H9 (cell line): ENCODE results near the gene ANAPC1. TPM values are rescaled to one million over a fixed set of nuclear protein-coding genes. Genes with fewer than 3 reads are reported as not detected.

Experiments
- DNase-seq: peaks from one replicate; pipeline ENCODE4 v3.0.0-alpha.2; 2017
- H2AFZ ChIP-seq: one replicate; pipeline ENCODE4 v1.6.1; 2013; ENCODE audit warnings: mild to moderate bottlenecking, low read length, control low read depth, moderate library complexity
- H2AK5ac ChIP-seq: 2 replicates; pipeline ENCODE4 v1.6.1; 2013; ENCODE audit warnings: low read length, control low read depth, mixed read lengths; ENCODE audit not compliant: insufficient read length
- H2BK120ac ChIP-seq: one replicate; pipeline ENCODE4 v1.6.1; 2013; ENCODE audit warnings: low read depth, mild to moderate bottlenecking, low read length, control low read depth, inconsistent platforms; ENCODE audit not compliant: poor library complexity, severe bottlenecking
- H2BK12ac ChIP-seq: 2 replicates; pipeline ENCODE4 v1.6.1; 2013; ENCODE audit warnings: low read length, control low read depth, mixed read lengths, low read depth; ENCODE audit not compliant: insufficient read length
- H2BK15ac ChIP-seq: 2 replicates; pipeline ENCODE4 v1.6.1; 2013; ENCODE audit warnings: low read depth, low read length, control low read depth
- H2BK20ac ChIP-seq: one replicate; pipeline ENCODE4 v1.6.1; 2013; ENCODE audit warnings: low read depth, mild to moderate bottlenecking, low read length, control low read depth, inconsistent platforms; ENCODE audit not compliant: poor library complexity, severe bottlenecking
- H2BK5ac ChIP-seq: 2 replicates; pipeline ENCODE4 v1.6.1; 2013; ENCODE audit warnings: low read length, control low read depth, mixed read lengths; ENCODE audit not compliant: insufficient read length
- H3K14ac ChIP-seq: 2 replicates; pipeline ENCODE4 v1.6.1; 2013; ENCODE audit warnings: low read length, control low read depth; ENCODE audit not compliant: insufficient read depth
- H3K18ac ChIP-seq: 2 replicates; pipeline ENCODE4 v1.6.1; 2013; ENCODE audit warnings: low read depth, mild to moderate bottlenecking, mixed read lengths, low read length, control low read depth; ENCODE audit not compliant: insufficient read length
- H3K23ac ChIP-seq: 2 replicates; pipeline ENCODE4 v1.6.1; 2013; ENCODE audit warnings: low read length, control low read depth, mixed read lengths, low read depth; ENCODE audit not compliant: insufficient read length
- H3K23me2 ChIP-seq: 2 replicates; pipeline ENCODE4 v1.6.1; 2013; ENCODE audit warnings: low read depth, mild to moderate bottlenecking, mixed read lengths, low read length, control low read depth; ENCODE audit not compliant: insufficient read length, poor library complexity, severe bottlenecking
- H3K27ac ChIP-seq: 2 replicates; pipeline ENCODE4 v1.5.1; 2013; ENCODE audit warnings: low read length, control low read depth, mixed read lengths, low read depth; ENCODE audit not compliant: insufficient read length
- H3K27me3 ChIP-seq: 2 replicates; pipeline ENCODE4 v1.6.1; 2013; ENCODE audit warnings: low read length, control low read depth, inconsistent platforms; ENCODE audit not compliant: insufficient read depth
- H3K4ac ChIP-seq: 2 replicates; pipeline ENCODE4 v1.6.1; 2013; ENCODE audit warnings: low read depth, mild to moderate bottlenecking, control low read depth, inconsistent platforms, low read length, moderate library complexity
- H3K4me1 ChIP-seq: 2 replicates; pipeline ENCODE4 v1.6.1; 2013; ENCODE audit warnings: low read length, control low read depth, inconsistent platforms; ENCODE audit not compliant: insufficient read depth
- H3K4me2 ChIP-seq: 2 replicates; pipeline ENCODE4 v1.6.1; 2013; ENCODE audit warnings: low read length, control low read depth, mixed read lengths; ENCODE audit not compliant: insufficient read length, insufficient read depth
- H3K56ac ChIP-seq: 2 replicates; pipeline ENCODE4 v1.6.1; 2013; ENCODE audit warnings: low read depth, mild to moderate bottlenecking, mixed read lengths, low read length, control low read depth; ENCODE audit not compliant: insufficient read length
- H3K79me1 ChIP-seq: 2 replicates; pipeline ENCODE4 v1.6.1; 2013; ENCODE audit warnings: low read depth, mild to moderate bottlenecking, moderate library complexity, low read length, control low read depth, inconsistent platforms; ENCODE audit not compliant: insufficient read depth, poor library complexity, severe bottlenecking
- H3K79me2 ChIP-seq: 2 replicates; pipeline ENCODE4 v1.6.1; 2013; ENCODE audit warnings: low read length, control low read depth, inconsistent platforms; ENCODE audit not compliant: insufficient read depth
- H3K9ac ChIP-seq: 2 replicates; pipeline ENCODE4 v1.6.1; 2013; ENCODE audit warnings: low read length, control low read depth, mixed read lengths; ENCODE audit not compliant: insufficient read length; ENCODE audit errors: extremely low read depth
- H3K9me3 ChIP-seq: one replicate; pipeline ENCODE4 v1.6.1; 2013; ENCODE audit warnings: low read depth, low read length, inconsistent platforms; ENCODE audit not compliant: control insufficient read depth
- H3T11ph ChIP-seq: one replicate; pipeline ENCODE4 v1.6.1; 2013; ENCODE audit warnings: mild to moderate bottlenecking, low read length, control low read depth, inconsistent platforms
- H4K20me1 ChIP-seq: one replicate; pipeline ENCODE4 v1.6.1; 2013; ENCODE audit not compliant: control insufficient read depth, insufficient read length, insufficient read depth
- H4K5ac ChIP-seq: 2 replicates; pipeline ENCODE4 v1.6.1; 2013; ENCODE audit warnings: low read depth, mild to moderate bottlenecking, mixed read lengths, low read length, control low read depth; ENCODE audit not compliant: insufficient read length
- H4K8ac ChIP-seq: replicated peaks from 2 replicates; pipeline ENCODE4 v1.6.1; 2013; ENCODE audit warnings: low read length, control low read depth, mixed read lengths, low read depth; ENCODE audit not compliant: insufficient read length
- H4K91ac ChIP-seq: 2 replicates; pipeline ENCODE4 v1.6.1; 2013; ENCODE audit warnings: low read depth, mild to moderate bottlenecking, moderate library complexity, mixed read lengths, low read length, control low read depth; ENCODE audit not compliant: insufficient read length
- H3K27ac Mint-ChIP-seq, 3 experiments: 2 replicates in 2 of 3; 3 replicates in 1 of 3; pipeline ENCODE4 v1.8.0; 2020 to 2021; ENCODE audit warnings: mixed read lengths in 3 of 3, mild to moderate bottlenecking in 1 of 3, moderate library complexity in 1 of 3
- H3K27me3 Mint-ChIP-seq: 2 replicates; pipeline ENCODE4 v1.8.0; 2021; ENCODE audit warnings: low read depth, mild to moderate bottlenecking, moderate library complexity, mixed read lengths
- H3K36me3 Mint-ChIP-seq, 3 experiments: 2 replicates in 2 of 3; 3 replicates in 1 of 3; pipeline ENCODE4 v1.8.0; 2020 to 2021; ENCODE audit warnings: low read depth in 3 of 3, mixed read lengths in 3 of 3; ENCODE audit not compliant: insufficient read depth in 1 of 3
- H3K4me1 Mint-ChIP-seq, 2 experiments: 2 replicates each; pipeline ENCODE4 v1.8.0; 2020; ENCODE audit warnings: mixed read lengths in 2 of 2
- H3K4me3 Mint-ChIP-seq, 2 experiments: 2 replicates in 1 of 2; 3 replicates in 1 of 2; pipeline ENCODE4 v1.8.0; 2020 to 2021; ENCODE audit warnings: mild to moderate bottlenecking in 2 of 2, mixed read lengths in 2 of 2, moderate library complexity in 1 of 2
- H3K9me3 Mint-ChIP-seq, 2 experiments: 2 replicates in 1 of 2; 3 replicates in 1 of 2; pipeline ENCODE4 v1.8.0; 2020; ENCODE audit warnings: mild to moderate bottlenecking in 2 of 2, mixed read lengths in 2 of 2, moderate library complexity in 1 of 2
- CTCF ChIP-seq: fragments of 200-600 bp; sonication (generic); conservative IDR thresholded peaks from 3 replicates; pipeline ENCODE4 v1.8.0; 2021; ENCODE audit warnings: antibody characterized with exemption, mild to moderate bottlenecking
- WGBS: extraction: QIAGEN DNeasy Blood & Tissue Kit; methylation state at CpG from one replicate; pipeline ENCODE4 v1.1.7; 2013; ENCODE audit warnings: missing lambda C conversion rate, low lambda C conversion rate, mixed read lengths; ENCODE audit not compliant: insufficient read length; ENCODE audit errors: extremely low coverage; 5-methylcytosine and 5-hydroxymethylcytosine counted together
- total RNA-seq: library from RNA; stranded (reverse); gene quantifications from 2 replicates; pipeline ENCODE4 v1.2.1, GENCODE V29; 2021

Gene ANAPC1
- total RNA-seq, 1 experiment from 2014 or later: 79.1 TPM

GRCh38 chr2:111927723-111928122 is 43.7 kb upstream of the ANAPC1 start:
- no peaks in the 10 kb centered on the region for H3K23me2 ChIP-seq
- H2AFZ ChIP-seq: no peak overlapping the region
- no peaks in the 10 kb centered on the region for H3K79me1 ChIP-seq
- no peak overlapping the region for H3K4me2 ChIP-seq
- no peak overlapping the region for H2BK15ac ChIP-seq
- no peak overlapping the region for H4K91ac ChIP-seq
- H3K27ac ChIP-seq: no peak overlapping the region
- H4K20me1 ChIP-seq: no peaks in the 10 kb centered on the region
- H3K36me3 Mint-ChIP-seq: peaks cover 2 to 22% (median 6%) of the 10 kb centered on the region in 3 experiments; a peak in 5 of 7 replicates
- H3K56ac ChIP-seq: no peak overlapping the region
- no CpG with 5 or more reads among the region's 2 CpGs for WGBS
- H3K14ac ChIP-seq: no peak overlapping the region
- H3K27me3 ChIP-seq: no peaks in the 10 kb centered on the region
- H3K4me3 Mint-ChIP-seq: no peak overlapping the region
- no peaks in the 10 kb centered on the region for H3K9me3 ChIP-seq
- no peak overlapping the region for H4K5ac ChIP-seq
- no peak overlapping the region for H2BK5ac ChIP-seq
- DNase-seq: no peak
- H2BK12ac ChIP-seq: no peak overlapping the region
- no peak overlapping the region for H3K4ac ChIP-seq
- H3K27me3 Mint-ChIP-seq: no peaks in the 10 kb centered on the region
- H2BK20ac ChIP-seq: no peak overlapping the region
- no peak overlapping the region; a peak in 1 of 7 replicates for H3K27ac Mint-ChIP-seq
- H4K8ac ChIP-seq: no peak overlapping the region
- no peak overlapping the region for H3K18ac ChIP-seq
- no peaks in the 10 kb centered on the region for H3K79me2 ChIP-seq
- H3K4me1 ChIP-seq: no peaks in the 10 kb centered on the region; the same call in 1 of the 2 replicates
- no peak overlapping the region for H3T11ph ChIP-seq
- no peak for TF ChIP-seq CTCF
- peaks cover under 1 to 5% of the 10 kb centered on the region in 2 experiments; a peak in 3 of 5 replicates for H3K9me3 Mint-ChIP-seq
- no peak overlapping the region for H3K9ac ChIP-seq
- no peak overlapping the region for H3K23ac ChIP-seq
- no peak overlapping the region for H2AK5ac ChIP-seq
- H2BK120ac ChIP-seq: no peak overlapping the region
- peaks cover 14 to 20% of the 10 kb centered on the region in 2 experiments for H3K4me1 Mint-ChIP-seq
